Measurements from ENCODE around the gene LYPLAL1. TPM values are rescaled to one million over a fixed set of nuclear protein-coding genes. Genes with fewer than 3 reads are reported as not detected.

Gene LYPLAL1
- total RNA-seq, 1 experiment from 2014 or later, result 21.1 TPM

DNA sequence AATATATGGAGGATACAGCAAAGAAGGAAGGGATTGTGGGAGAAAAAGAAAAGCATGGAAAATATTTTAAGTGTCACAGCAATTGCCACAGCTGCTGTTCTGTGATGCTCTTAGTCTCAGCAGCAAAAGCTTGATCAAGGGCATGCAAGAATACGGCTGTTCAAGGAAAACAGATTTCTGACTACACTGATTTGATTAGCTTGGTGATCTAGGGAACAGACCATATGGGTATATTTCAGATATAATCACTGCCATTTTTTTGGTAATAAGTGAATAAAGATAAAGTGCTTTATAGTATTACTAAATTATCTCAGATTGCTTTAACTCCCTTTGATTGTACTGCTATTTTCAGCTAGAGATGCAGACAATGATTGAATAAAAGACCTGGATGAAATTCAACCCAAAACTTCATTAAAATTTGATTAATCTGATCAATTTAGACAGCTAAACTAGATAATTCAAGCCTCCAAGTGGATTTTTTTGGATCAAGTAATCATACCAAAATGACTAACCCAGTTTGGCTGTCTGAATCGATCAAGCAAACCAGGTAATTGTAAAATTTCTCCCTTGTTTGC is 33.3 kb upstream of the LYPLAL1 start:
- Histone ChIP-seq H3K27me3 (ENCODE audit: insufficient read depth, low read length) (no peaks in the 10 kb centered on the region), H2AFZ (ENCODE audit: low read length) (no peak overlapping the region), H2AK5ac (ENCODE audit: insufficient read length, low read length) (no peak overlapping the region), H4K91ac (ENCODE audit: insufficient read length, low read depth, low read length) (no peak overlapping the region), H3T11ph (ENCODE audit: low read length) (no peak overlapping the region), H2BK12ac (ENCODE audit: insufficient read length, low read depth, low read length) (no peak overlapping the region), H4K8ac (replicated peaks; ENCODE audit: insufficient read length, low read depth, low read length) (no peak overlapping the region), H3K56ac (ENCODE audit: insufficient read length, low read depth, low read length) (no peak overlapping the region), H4K5ac (ENCODE audit: insufficient read length, low read depth, low read length) (no peak overlapping the region), H3K4me1 (ENCODE audit: insufficient read depth, low read length) (no peaks in the 10 kb centered on the region), H4K20me1 (ENCODE audit: control insufficient read depth, insufficient read depth, insufficient read length) (no peaks in the 10 kb centered on the region), H3K4ac (ENCODE audit: low read depth, low read length) (no peak overlapping the region), H3K23ac (ENCODE audit: insufficient read length, low read depth, low read length) (no peak overlapping the region), H2BK120ac (ENCODE audit: low read depth, low read length, poor library complexity, severe bottlenecking) (no peak overlapping the region), H3K9ac (ENCODE audit: extremely low read depth, insufficient read length, low read length) (no peak overlapping the region), H3K23me2 (ENCODE audit: insufficient read length, low read depth, low read length, poor library complexity, severe bottlenecking) (no peaks in the 10 kb centered on the region), H3K4me2 (ENCODE audit: insufficient read depth, insufficient read length, low read length) (no peak overlapping the region), H3K79me1 (ENCODE audit: insufficient read depth, low read depth, low read length, poor library complexity, severe bottlenecking) (no peaks in the 10 kb centered on the region), H2BK20ac (ENCODE audit: low read depth, low read length, poor library complexity, severe bottlenecking) (no peak overlapping the region), H3K79me2 (ENCODE audit: insufficient read depth, low read length) (no peaks in the 10 kb centered on the region), H3K27ac (ENCODE audit: insufficient read length, low read depth, low read length) (no peak overlapping the region), H3K18ac (ENCODE audit: insufficient read length, low read depth, low read length) (no peak overlapping the region), H2BK15ac (ENCODE audit: low read depth, low read length) (no peak overlapping the region), H2BK5ac (ENCODE audit: insufficient read length, low read length) (no peak overlapping the region), H3K9me3 (ENCODE audit: control insufficient read depth, low read depth, low read length) (no peaks in the 10 kb centered on the region), H3K14ac (ENCODE audit: insufficient read depth, low read length) (no peak overlapping the region)
- H3K27ac Mint-ChIP-seq, result no peak overlapping the region
- no peaks in the 10 kb centered on the region for H3K9me3 Mint-ChIP-seq
- H3K4me3 Mint-ChIP-seq, result no peak overlapping the region
- H3K27me3 Mint-ChIP-seq (ENCODE audit: low read depth), result no peaks in the 10 kb centered on the region
- TF ChIP-seq, protein P1, sequence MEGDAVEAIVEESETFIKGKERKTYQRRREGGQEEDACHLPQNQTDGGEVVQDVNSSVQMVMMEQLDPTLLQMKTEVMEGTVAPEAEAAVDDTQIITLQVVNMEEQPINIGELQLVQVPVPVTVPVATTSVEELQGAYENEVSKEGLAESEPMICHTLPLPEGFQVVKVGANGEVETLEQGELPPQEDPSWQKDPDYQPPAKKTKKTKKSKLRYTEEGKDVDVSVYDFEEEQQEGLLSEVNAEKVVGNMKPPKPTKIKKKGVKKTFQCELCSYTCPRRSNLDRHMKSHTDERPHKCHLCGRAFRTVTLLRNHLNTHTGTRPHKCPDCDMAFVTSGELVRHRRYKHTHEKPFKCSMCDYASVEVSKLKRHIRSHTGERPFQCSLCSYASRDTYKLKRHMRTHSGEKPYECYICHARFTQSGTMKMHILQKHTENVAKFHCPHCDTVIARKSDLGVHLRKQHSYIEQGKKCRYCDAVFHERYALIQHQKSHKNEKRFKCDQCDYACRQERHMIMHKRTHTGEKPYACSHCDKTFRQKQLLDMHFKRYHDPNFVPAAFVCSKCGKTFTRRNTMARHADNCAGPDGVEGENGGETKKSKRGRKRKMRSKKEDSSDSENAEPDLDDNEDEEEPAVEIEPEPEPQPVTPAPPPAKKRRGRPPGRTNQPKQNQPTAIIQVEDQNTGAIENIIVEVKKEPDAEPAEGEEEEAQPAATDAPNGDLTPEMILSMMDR (conservative IDR thresholded peaks at IDR 0.05), result no peak
- H3K36me3 Mint-ChIP-seq (ENCODE audit: insufficient read depth in 1 of 3, low read depth in 3 of 3), result no peaks in the 10 kb centered on the region
- no peaks in the 10 kb centered on the region for H3K4me1 Mint-ChIP-seq
- no CpG with 5 or more reads among the region's 2 CpGs for WGBS (ENCODE audit: extremely low coverage, insufficient read length, low lambda C conversion rate)
- DNase-seq, result no peak
